Neural cell (in vitro differentiated cells): ENCODE measurements around the gene ITGB5.

ENCODE experiments used
- CTCF ChIP-seq: fragments of 450-650 bp; IDR thresholded peaks from 2 replicates; pipeline ENCODE4 v1.5.1; 2014; ENCODE audit warnings: antibody characterized with exemption, mild to moderate bottlenecking, moderate library complexity; ENCODE audit not compliant: poor library complexity, severe bottlenecking
- EP300 ChIP-seq: fragments of 450-650 bp; conservative IDR thresholded peaks from 2 replicates; pipeline ENCODE4 v1.6.1; 2014; ENCODE audit warnings: antibody characterized with exemption, mild to moderate bottlenecking, moderate library complexity; ENCODE audit not compliant: poor library complexity, severe bottlenecking
- TAF1 ChIP-seq: IDR thresholded peaks from 2 replicates; pipeline ENCODE4 v1.6.1; 2012; ENCODE audit warnings: low read depth

- TF ChIP-seq EP300 (no peak), TAF1 (no peak), CTCF (no peak)
Measured at GRCh38 chr3:124934577-124934976, 47.4 kb upstream of the ITGB5 start, which contains the start of gene MUC13.
